HepG2 (cell line): ENCODE results near the gene PEA15. TPM values are rescaled to one million over a fixed set of nuclear protein-coding genes. Genes with fewer than 3 reads are reported as not detected.
A peak's percentile ranks its signal among the peaks of the same experiment; 100 is the strongest.

ENCODE experiments used
- AHR ChIP-seq: IDR thresholded peaks from 2 replicates; pipeline ENCODE4 v1.6.1; 2018; ENCODE audit warnings: missing genetic modification reagents, missing compliant biosample characterization
- NFYB ChIP-seq: sonication (generic); formaldehyde crosslinking; IDR thresholded peaks from 2 replicates; pipeline ENCODE4 v1.4.0; 2020; ENCODE audit warnings: missing genetic modification reagents
- ZNF136 ChIP-seq: sonication (generic); formaldehyde crosslinking; IDR thresholded peaks from 2 replicates; pipeline ENCODE4 v1.8.1; 2022; ENCODE audit warnings: low read depth, mild to moderate bottlenecking, moderate library complexity, missing genetic modification reagents
- ZNF253 ChIP-seq: sonication (generic); formaldehyde crosslinking; IDR thresholded peaks from 2 replicates; pipeline ENCODE4 v1.8.0; 2022; ENCODE audit warnings: mild to moderate bottlenecking, missing genetic modification reagents, borderline replicate concordance
- ZNF550 ChIP-seq: sonication (generic); formaldehyde crosslinking; IDR thresholded peaks from 2 replicates; pipeline ENCODE4 v1.4.0; 2020; ENCODE audit warnings: mild to moderate bottlenecking, missing genetic modification reagents, borderline replicate concordance
- polyA plus RNA-seq, 8 experiments: library from polyadenylated mRNA; depleted of rRNA in 3 of 8; stranded (reverse) in 7 of 8; unstranded in 1 of 8; fragments of >200 nt; fragmentation: Illumina TruSeq in 4 of 8; extraction: Trizol in 4 of 8; gene quantifications; 2 replicates each; pipeline versions ENCODE4 v1.2.1 to v1.2.3, GENCODE V29; 2011 to 2016; ENCODE audit warnings: low read depth in 4 of 8, missing spikeins in 1 of 8, mixed read lengths in 1 of 8; ENCODE audit not compliant: insufficient read depth in 1 of 8
- total RNA-seq, 5 experiments: library from RNA; depleted of rRNA; stranded (reverse); fragments of >200 nt; fragmentation: Illumina TruSeq; extraction: Trizol; gene quantifications; 2 replicates each; pipeline ENCODE4 v1.2.3, GENCODE V29; 2016; ENCODE audit warnings: low read depth in 1 of 5
- TF ChIP-seq, protein P1 (sequence below): sonication (generic); formaldehyde crosslinking; IDR thresholded peaks from 2 replicates; pipeline ENCODE4 v1.4.0; 2020; ENCODE audit warnings: mild to moderate bottlenecking, missing genetic modification reagents
- TF ChIP-seq, protein P2 (sequence below): IDR thresholded peaks from 2 replicates; pipeline ENCODE4 v1.6.1; 2016; ENCODE audit warnings: low read depth, missing genetic modification reagents, missing compliant biosample characterization
- TF ChIP-seq, protein P3 (sequence below), 2 experiments: fragments of 450-650 bp in 1 of 2; sonication (generic) in 1 of 2; formaldehyde crosslinking in 1 of 2; IDR thresholded peaks; 2 replicates each; pipeline versions ENCODE4 v1.6.1 to v1.8.0; 2016 to 2022; ENCODE audit warnings: antibody characterized with exemption in 1 of 2, mild to moderate bottlenecking in 1 of 2, missing genetic modification reagents in 1 of 2
- TF ChIP-seq, protein P4 (sequence below): sonication (generic); formaldehyde crosslinking; IDR thresholded peaks from 2 replicates; pipeline ENCODE4 v1.4.0; 2020; ENCODE audit warnings: missing genetic modification reagents

The PEA15 gene
- total and polyA plus RNA-seq, 2 of the 13 experiments (the other 11 are each of a cell fraction or from before 2014, with no cell fraction given): 12.1 to 35.2 TPM

DNA sequence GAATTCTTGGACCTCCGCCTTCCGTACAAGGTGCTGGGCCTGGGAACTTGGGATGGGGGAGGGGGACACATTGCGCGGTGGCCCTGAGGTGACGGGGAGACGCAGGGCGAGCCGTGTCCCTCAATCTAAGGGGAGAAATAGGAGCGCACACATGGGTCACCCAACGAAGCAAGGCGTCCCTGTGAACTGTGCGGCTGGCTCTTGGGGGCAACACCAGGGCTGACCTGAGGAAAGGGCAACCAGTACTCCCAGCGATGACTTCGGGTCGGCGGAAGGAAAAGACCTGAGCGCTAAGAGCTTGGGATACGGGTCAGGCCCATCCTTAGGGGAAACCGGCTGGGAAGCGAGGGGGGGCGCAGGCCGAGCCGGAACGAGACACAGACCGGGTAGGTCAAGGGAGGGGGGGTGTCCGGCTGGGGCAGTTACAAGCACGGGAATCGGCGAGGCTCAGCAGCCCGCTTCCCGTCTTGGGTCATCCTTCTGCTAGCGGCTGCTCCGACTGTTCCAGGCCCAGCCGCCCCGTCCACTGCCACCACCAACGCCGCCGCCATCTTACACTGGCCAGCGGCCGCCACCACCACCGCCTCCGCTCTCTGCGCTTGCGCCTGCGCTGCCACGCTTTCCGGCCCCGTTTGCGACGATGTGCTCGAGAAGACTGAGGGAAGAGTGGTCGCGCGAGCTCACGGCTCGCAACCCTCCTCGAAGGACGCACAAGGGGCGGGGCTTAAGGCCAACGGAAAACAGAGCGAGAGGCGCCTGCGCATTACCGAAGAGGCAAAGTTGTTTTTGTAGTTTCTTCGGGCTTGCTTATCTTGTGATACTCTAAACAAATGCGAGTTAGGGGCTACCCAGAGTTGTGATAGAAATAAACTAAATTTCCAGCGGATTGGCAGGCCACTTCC lies 57.0 kb downstream of the PEA15 start, which contains the start of gene DCAF8 (continued):
- TF ChIP-seq ZNF136 (CRISPR knock-in tag) (no peak; the same call in none of the 2 replicates), NFYB (CRISPR knock-in tag) (no peak; the same call in 1 of the 2 replicates), ZNF253 (no peak), AHR (peak; percentile 32; the same call in 1 of the 2 replicates), ZNF550 (CRISPR knock-in tag) (0 out of 2 replicates have a peak, but pooled peaks have one; percentile 35)
- TF ChIP-seq, protein P1, sequence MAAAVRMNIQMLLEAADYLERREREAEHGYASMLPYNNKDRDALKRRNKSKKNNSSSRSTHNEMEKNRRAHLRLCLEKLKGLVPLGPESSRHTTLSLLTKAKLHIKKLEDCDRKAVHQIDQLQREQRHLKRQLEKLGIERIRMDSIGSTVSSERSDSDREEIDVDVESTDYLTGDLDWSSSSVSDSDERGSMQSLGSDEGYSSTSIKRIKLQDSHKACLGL (CRISPR knock-in tag): peak; percentile 84
- TF ChIP-seq, protein P2, sequence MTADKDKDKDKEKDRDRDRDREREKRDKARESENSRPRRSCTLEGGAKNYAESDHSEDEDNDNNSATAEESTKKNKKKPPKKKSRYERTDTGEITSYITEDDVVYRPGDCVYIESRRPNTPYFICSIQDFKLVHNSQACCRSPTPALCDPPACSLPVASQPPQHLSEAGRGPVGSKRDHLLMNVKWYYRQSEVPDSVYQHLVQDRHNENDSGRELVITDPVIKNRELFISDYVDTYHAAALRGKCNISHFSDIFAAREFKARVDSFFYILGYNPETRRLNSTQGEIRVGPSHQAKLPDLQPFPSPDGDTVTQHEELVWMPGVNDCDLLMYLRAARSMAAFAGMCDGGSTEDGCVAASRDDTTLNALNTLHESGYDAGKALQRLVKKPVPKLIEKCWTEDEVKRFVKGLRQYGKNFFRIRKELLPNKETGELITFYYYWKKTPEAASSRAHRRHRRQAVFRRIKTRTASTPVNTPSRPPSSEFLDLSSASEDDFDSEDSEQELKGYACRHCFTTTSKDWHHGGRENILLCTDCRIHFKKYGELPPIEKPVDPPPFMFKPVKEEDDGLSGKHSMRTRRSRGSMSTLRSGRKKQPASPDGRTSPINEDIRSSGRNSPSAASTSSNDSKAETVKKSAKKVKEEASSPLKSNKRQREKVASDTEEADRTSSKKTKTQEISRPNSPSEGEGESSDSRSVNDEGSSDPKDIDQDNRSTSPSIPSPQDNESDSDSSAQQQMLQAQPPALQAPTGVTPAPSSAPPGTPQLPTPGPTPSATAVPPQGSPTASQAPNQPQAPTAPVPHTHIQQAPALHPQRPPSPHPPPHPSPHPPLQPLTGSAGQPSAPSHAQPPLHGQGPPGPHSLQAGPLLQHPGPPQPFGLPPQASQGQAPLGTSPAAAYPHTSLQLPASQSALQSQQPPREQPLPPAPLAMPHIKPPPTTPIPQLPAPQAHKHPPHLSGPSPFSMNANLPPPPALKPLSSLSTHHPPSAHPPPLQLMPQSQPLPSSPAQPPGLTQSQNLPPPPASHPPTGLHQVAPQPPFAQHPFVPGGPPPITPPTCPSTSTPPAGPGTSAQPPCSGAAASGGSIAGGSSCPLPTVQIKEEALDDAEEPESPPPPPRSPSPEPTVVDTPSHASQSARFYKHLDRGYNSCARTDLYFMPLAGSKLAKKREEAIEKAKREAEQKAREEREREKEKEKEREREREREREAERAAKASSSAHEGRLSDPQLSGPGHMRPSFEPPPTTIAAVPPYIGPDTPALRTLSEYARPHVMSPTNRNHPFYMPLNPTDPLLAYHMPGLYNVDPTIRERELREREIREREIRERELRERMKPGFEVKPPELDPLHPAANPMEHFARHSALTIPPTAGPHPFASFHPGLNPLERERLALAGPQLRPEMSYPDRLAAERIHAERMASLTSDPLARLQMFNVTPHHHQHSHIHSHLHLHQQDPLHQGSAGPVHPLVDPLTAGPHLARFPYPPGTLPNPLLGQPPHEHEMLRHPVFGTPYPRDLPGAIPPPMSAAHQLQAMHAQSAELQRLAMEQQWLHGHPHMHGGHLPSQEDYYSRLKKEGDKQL: 0 out of 2 replicates have a peak, but pooled peaks have one; percentile 47
- TF ChIP-seq, protein P3, sequence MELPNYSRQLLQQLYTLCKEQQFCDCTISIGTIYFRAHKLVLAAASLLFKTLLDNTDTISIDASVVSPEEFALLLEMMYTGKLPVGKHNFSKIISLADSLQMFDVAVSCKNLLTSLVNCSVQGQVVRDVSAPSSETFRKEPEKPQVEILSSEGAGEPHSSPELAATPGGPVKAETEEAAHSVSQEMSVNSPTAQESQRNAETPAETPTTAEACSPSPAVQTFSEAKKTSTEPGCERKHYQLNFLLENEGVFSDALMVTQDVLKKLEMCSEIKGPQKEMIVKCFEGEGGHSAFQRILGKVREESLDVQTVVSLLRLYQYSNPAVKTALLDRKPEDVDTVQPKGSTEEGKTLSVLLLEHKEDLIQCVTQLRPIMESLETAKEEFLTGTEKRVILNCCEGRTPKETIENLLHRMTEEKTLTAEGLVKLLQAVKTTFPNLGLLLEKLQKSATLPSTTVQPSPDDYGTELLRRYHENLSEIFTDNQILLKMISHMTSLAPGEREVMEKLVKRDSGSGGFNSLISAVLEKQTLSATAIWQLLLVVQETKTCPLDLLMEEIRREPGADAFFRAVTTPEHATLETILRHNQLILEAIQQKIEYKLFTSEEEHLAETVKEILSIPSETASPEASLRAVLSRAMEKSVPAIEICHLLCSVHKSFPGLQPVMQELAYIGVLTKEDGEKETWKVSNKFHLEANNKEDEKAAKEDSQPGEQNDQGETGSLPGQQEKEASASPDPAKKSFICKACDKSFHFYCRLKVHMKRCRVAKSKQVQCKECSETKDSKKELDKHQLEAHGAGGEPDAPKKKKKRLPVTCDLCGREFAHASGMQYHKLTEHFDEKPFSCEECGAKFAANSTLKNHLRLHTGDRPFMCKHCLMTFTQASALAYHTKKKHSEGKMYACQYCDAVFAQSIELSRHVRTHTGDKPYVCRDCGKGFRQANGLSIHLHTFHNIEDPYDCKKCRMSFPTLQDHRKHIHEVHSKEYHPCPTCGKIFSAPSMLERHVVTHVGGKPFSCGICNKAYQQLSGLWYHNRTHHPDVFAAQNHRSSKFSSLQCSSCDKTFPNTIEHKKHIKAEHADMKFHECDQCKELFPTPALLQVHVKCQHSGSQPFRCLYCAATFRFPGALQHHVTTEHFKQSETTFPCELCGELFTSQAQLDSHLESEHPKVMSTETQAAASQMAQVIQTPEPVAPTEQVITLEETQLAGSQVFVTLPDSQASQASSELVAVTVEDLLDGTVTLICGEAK (IDR thresholded peaks at IDR 0.05): no peak
- TF ChIP-seq, protein P3 (CRISPR knock-in tag; IDR thresholded peaks at IDR 0.05): no peak; the same call in 1 of the 2 replicates
- TF ChIP-seq, protein P4, sequence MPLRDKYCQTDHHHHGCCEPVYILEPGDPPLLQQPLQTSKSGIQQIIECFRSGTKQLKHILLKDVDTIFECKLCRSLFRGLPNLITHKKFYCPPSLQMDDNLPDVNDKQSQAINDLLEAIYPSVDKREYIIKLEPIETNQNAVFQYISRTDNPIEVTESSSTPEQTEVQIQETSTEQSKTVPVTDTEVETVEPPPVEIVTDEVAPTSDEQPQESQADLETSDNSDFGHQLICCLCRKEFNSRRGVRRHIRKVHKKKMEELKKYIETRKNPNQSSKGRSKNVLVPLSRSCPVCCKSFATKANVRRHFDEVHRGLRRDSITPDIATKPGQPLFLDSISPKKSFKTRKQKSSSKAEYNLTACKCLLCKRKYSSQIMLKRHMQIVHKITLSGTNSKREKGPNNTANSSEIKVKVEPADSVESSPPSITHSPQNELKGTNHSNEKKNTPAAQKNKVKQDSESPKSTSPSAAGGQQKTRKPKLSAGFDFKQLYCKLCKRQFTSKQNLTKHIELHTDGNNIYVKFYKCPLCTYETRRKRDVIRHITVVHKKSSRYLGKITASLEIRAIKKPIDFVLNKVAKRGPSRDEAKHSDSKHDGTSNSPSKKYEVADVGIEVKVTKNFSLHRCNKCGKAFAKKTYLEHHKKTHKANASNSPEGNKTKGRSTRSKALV (CRISPR knock-in tag): no peak
